Neuronal stem cell (in vitro differentiated cells): ENCODE data around the gene SLMAP.
A peak's percentile ranks its signal among the peaks of the same experiment; 100 is the strongest.

Source experiments
- DNase-seq: peaks from one replicate; pipeline ENCODE4 v3.0.0-alpha.2; 2013; ENCODE audit warnings: low spot score
- H2AFZ ChIP-seq: one replicate; pipeline ENCODE4 v1.6.1; 2013; ENCODE audit warnings: mild to moderate bottlenecking, low read length, inconsistent platforms
- H2AK5ac ChIP-seq: 2 replicates; pipeline ENCODE4 v1.6.1; 2013; ENCODE audit warnings: low read depth, mild to moderate bottlenecking, inconsistent platforms, low read length, moderate library complexity, mixed read lengths
- H2BK120ac ChIP-seq: 2 replicates; pipeline ENCODE4 v1.6.1; 2013; ENCODE audit warnings: low read depth, mild to moderate bottlenecking, inconsistent platforms, low read length, moderate library complexity, mixed read lengths
- H2BK12ac ChIP-seq: one replicate; pipeline ENCODE4 v1.6.1; 2013; ENCODE audit warnings: low read length, inconsistent platforms
- H2BK15ac ChIP-seq: 2 replicates; pipeline ENCODE4 v1.6.1; 2013; ENCODE audit warnings: mild to moderate bottlenecking, low read length, inconsistent platforms, mixed read lengths
- H2BK5ac ChIP-seq: one replicate; pipeline ENCODE4 v1.6.1; 2013; ENCODE audit warnings: inconsistent platforms, mild to moderate bottlenecking, low read length, moderate library complexity
- H3K14ac ChIP-seq: one replicate; pipeline ENCODE4 v1.6.1; 2013; ENCODE audit warnings: low read length, inconsistent platforms
- H3K18ac ChIP-seq: 2 replicates; pipeline ENCODE4 v1.6.1; 2013; ENCODE audit warnings: low read length, inconsistent platforms
- H3K23ac ChIP-seq: 2 replicates; pipeline ENCODE4 v1.6.1; 2013; ENCODE audit warnings: low read depth, mild to moderate bottlenecking, mixed read lengths, low read length, inconsistent platforms; ENCODE audit not compliant: poor library complexity
- H3K27ac ChIP-seq: replicated peaks from 3 replicates; pipeline ENCODE4 v1.5.1; 2013; ENCODE audit warnings: low read length, inconsistent platforms
- H3K27me3 ChIP-seq, 3 experiments: 2 replicates each; pipeline ENCODE4 v1.6.1; 2013; ENCODE audit warnings: low read length in 3 of 3, mild to moderate bottlenecking in 2 of 3, inconsistent platforms in 1 of 3, low read depth in 1 of 3, mixed read lengths in 1 of 3, moderate library complexity in 1 of 3; ENCODE audit not compliant: control insufficient read depth in 3 of 3, insufficient read depth in 3 of 3
- H3K36me3 ChIP-seq, 2 donors: replicated peaks in 1 of 2; 2 replicates each; pipeline ENCODE4 v1.6.1; 2013; ENCODE audit warnings: low read length in 2 of 2; ENCODE audit not compliant: control insufficient read depth in 2 of 2, insufficient read depth in 2 of 2
- H3K4ac ChIP-seq: 2 replicates; pipeline ENCODE4 v1.6.1; 2013; ENCODE audit warnings: inconsistent platforms, mild to moderate bottlenecking, low read length, moderate library complexity
- H3K4me1 ChIP-seq, 2 donors: 1 replicate in 1 of 2; 2 replicates in 1 of 2; pipeline ENCODE4 v1.6.1; 2013; ENCODE audit warnings: low read length in 2 of 2, low read depth in 1 of 2; ENCODE audit not compliant: control insufficient read depth in 2 of 2, insufficient read depth in 1 of 2
- H3K4me2 ChIP-seq: one replicate; pipeline ENCODE4 v1.6.1; 2013; ENCODE audit warnings: mild to moderate bottlenecking, low read length, inconsistent platforms; ENCODE audit not compliant: insufficient read depth, poor library complexity, severe bottlenecking
- H3K4me3 ChIP-seq, 2 donors: 2 replicates each; pipeline ENCODE4 v1.5.1; 2013; ENCODE audit warnings: low read length in 2 of 2, mild to moderate bottlenecking in 2 of 2, inconsistent platforms in 1 of 2, moderate library complexity in 1 of 2
- H3K79me1 ChIP-seq: one replicate; pipeline ENCODE4 v1.6.1; 2013; ENCODE audit warnings: low read depth, mild to moderate bottlenecking, inconsistent platforms, low read length, moderate library complexity
- H3K9ac ChIP-seq: one replicate; pipeline ENCODE4 v1.6.1; 2013; ENCODE audit warnings: mild to moderate bottlenecking, low read depth, low read length, inconsistent platforms; ENCODE audit not compliant: poor library complexity
- H3K9me3 ChIP-seq, 2 donors: replicated peaks in 1 of 2; 2 replicates each; pipeline versions ENCODE3 to v1.6.1; 2013; ENCODE audit warnings: low read length in 2 of 2, mild to moderate bottlenecking in 2 of 2, inconsistent platforms in 1 of 2, low read depth in 1 of 2, mixed read lengths in 1 of 2, moderate library complexity in 1 of 2; ENCODE audit not compliant: control insufficient read depth in 2 of 2, insufficient read depth in 1 of 2
- H4K8ac ChIP-seq: one replicate; pipeline ENCODE4 v1.6.1; 2013; ENCODE audit warnings: low read depth, mild to moderate bottlenecking, inconsistent platforms, low read length, moderate library complexity
- H4K91ac ChIP-seq: one replicate; pipeline ENCODE4 v1.6.1; 2013; ENCODE audit warnings: low read length, low read depth, mild to moderate bottlenecking, inconsistent platforms; ENCODE audit not compliant: poor library complexity
- WGBS, 2 donors: extraction: QIAGEN DNeasy Blood & Tissue Kit; methylation state at CpG; one replicate each; pipeline ENCODE4 v1.1.7; 2013; ENCODE audit warnings: missing lambda C conversion rate in 2 of 2, mixed read lengths in 1 of 2; ENCODE audit not compliant: insufficient read length in 2 of 2, insufficient replicate concordance in 1 of 2; ENCODE audit errors: extremely low coverage in 2 of 2; 5-methylcytosine and 5-hydroxymethylcytosine counted together

Gene SLMAP

GRCh38 chr3:57749542-57749941, 6.6 kb upstream of the SLMAP start:
- H2BK120ac ChIP-seq, result no peak overlapping the region
- no peak overlapping the region for H3K23ac ChIP-seq
- no peak overlapping the region for H3K18ac ChIP-seq
- no peak overlapping the region for H3K27ac ChIP-seq
- no peak overlapping the region for H3K4me2 ChIP-seq
- no peak overlapping the region for H3K14ac ChIP-seq
- no peak overlapping the region for H2AK5ac ChIP-seq
- H3K4me1 ChIP-seq, result no peaks in the 10 kb centered on the region
- no peaks in the 10 kb centered on the region for H3K79me1 ChIP-seq
- H3K4ac ChIP-seq, result no peak overlapping the region
- no peak overlapping the region for H4K8ac ChIP-seq
- H3K4me3 ChIP-seq, result no peak overlapping the region
- H3K9me3 ChIP-seq, result no peaks in the 10 kb centered on the region
- no peak overlapping the region for H4K91ac ChIP-seq
- no CpG with 5 or more reads among the region's 9 CpGs for WGBS, 2 donors
- H3K36me3 ChIP-seq, result no peaks in the 10 kb centered on the region
- H3K27me3 ChIP-seq, result no peaks in the 10 kb centered on the region
- no peak overlapping the region for H2BK5ac ChIP-seq
- no peak overlapping the region for H3K9ac ChIP-seq
- no peak overlapping the region for H2AFZ ChIP-seq
- no peak overlapping the region for H2BK12ac ChIP-seq
- DNase-seq, result no peak
- H2BK15ac ChIP-seq, result no peak overlapping the region

GRCh38 chr3:57752307-57752706, 3.8 kb upstream of the SLMAP start:
- H3K14ac ChIP-seq, result no peak overlapping the region

GRCh38 chr3:57753016-57753415, 3.1 kb upstream of the SLMAP start:
- Histone ChIP-seq H3K4ac (no peak overlapping the region), H2BK15ac (no peak overlapping the region), H3K18ac (no peak overlapping the region), H3K9ac (no peak overlapping the region), H4K8ac (no peak overlapping the region), H3K4me1 (peaks cover 0 to 5% of the 10 kb centered on the region in 2 donors), H3K4me2 (no peak overlapping the region), H3K36me3 (peaks cover 0 to 5% of the 10 kb centered on the region in 2 donors), H3K4me3 (no peak overlapping the region), H4K91ac (no peak overlapping the region), H3K23ac (no peak overlapping the region), H2AFZ (no peak overlapping the region), H3K9me3 (no peaks in the 10 kb centered on the region), H2BK12ac (no peak overlapping the region), H3K27ac (no peak overlapping the region), H3K27me3 (no peaks in the 10 kb centered on the region), H3K14ac (no peak overlapping the region), H3K79me1 (peaks cover 11% of the 10 kb centered on the region), H2AK5ac (no peak overlapping the region), H2BK5ac (no peak overlapping the region), H2BK120ac (no peak overlapping the region)
- no peak for DNase-seq

More at GRCh38 chr3:57752307-57752706, 3.8 kb upstream of the SLMAP start:
- Histone ChIP-seq H3K27ac (no peak overlapping the region), H3K18ac (no peak overlapping the region), H3K4ac (no peak overlapping the region), H3K9me3 (no peaks in the 10 kb centered on the region), H3K4me2 (no peak overlapping the region), H4K8ac (no peak overlapping the region), H3K4me1 (no peaks in the 10 kb centered on the region), H2BK12ac (no peak overlapping the region), H3K23ac (no peak overlapping the region), H2AK5ac (no peak overlapping the region), H3K9ac (no peak overlapping the region), H3K27me3 (no peaks in the 10 kb centered on the region), H4K91ac (no peak overlapping the region), H3K36me3 (no peaks in the 10 kb centered on the region), H2BK15ac (no peak overlapping the region), H3K4me3 (no peak overlapping the region), H3K79me1 (peaks cover 11% of the 10 kb centered on the region), H2BK5ac (no peak overlapping the region), H2BK120ac (no peak overlapping the region), H2AFZ (peak overlapping the region; percentile 23)
- DNase-seq, result no peak

- no peaks in the 10 kb centered on the region for H3K27me3 ChIP-seq
- H3K9me3 ChIP-seq, result no peaks in the 10 kb centered on the region
- no peak overlapping the region for H2BK5ac ChIP-seq
- H3K14ac ChIP-seq, result no peak overlapping the region
- no peak overlapping the region for H2BK15ac ChIP-seq
- peaks cover 13% of the 10 kb centered on the region for H3K79me1 ChIP-seq
- H2AFZ ChIP-seq, result peak overlapping the region; percentile 92
- no peak overlapping the region for H2BK120ac ChIP-seq
- peak overlapping the region; percentile 66 to 81 for H3K4me3 ChIP-seq
- peaks cover 0 to 12% of the 10 kb centered on the region in 2 donors for H3K4me1 ChIP-seq
- H3K18ac ChIP-seq, result no peak overlapping the region
- no peak overlapping the region for H4K91ac ChIP-seq
- H3K4ac ChIP-seq, result no peak overlapping the region
- no peak overlapping the region for H3K23ac ChIP-seq
- DNase-seq, result no peak
- no peak overlapping the region for H3K27ac ChIP-seq
- no peak overlapping the region for H4K8ac ChIP-seq
- H3K9ac ChIP-seq, result no peak overlapping the region
- peak overlapping the region; percentile 43 for H3K4me2 ChIP-seq
- peaks cover under 1 to 28% of the 10 kb centered on the region in 2 donors for H3K36me3 ChIP-seq
- H2AK5ac ChIP-seq, result no peak overlapping the region
- no peak overlapping the region for H2BK12ac ChIP-seq
- no CpG with 5 or more reads among the region's 1 CpG for WGBS, 2 donors
These were observed 787 bp upstream of the SLMAP start for GRCh38 chr3:57755368-57755675.
